WTC11 (cell line): Measurements from ENCODE around the gene SALL3.

Experiments used
- ATF3 ChIP-seq: sonication (generic); formaldehyde crosslinking; conservative IDR thresholded peaks from 2 replicates; pipeline ENCODE4 v1.8.1; 2022; ENCODE audit warnings: mild to moderate bottlenecking, missing genetic modification reagents
- CTCF ChIP-seq: fragments of 200-600 bp; IDR thresholded peaks from 2 replicates; pipeline ENCODE4 v1.8.0; 2022; ENCODE audit warnings: antibody characterized with exemption
- NR3C1 ChIP-seq: sonication (generic); formaldehyde crosslinking; conservative IDR thresholded peaks from 2 replicates; pipeline ENCODE4 v1.8.1; 2023; ENCODE audit warnings: low read depth, mild to moderate bottlenecking, missing genetic modification reagents
- SP1 ChIP-seq: sonication (generic); formaldehyde crosslinking; conservative IDR thresholded peaks from 2 replicates; pipeline ENCODE4 v1.8.1; 2022; ENCODE audit warnings: missing genetic modification reagents
- ZBTB43 ChIP-seq: sonication (generic); formaldehyde crosslinking; IDR thresholded peaks from 2 replicates; pipeline ENCODE4 v1.8.1; 2023; ENCODE audit warnings: mild to moderate bottlenecking, missing genetic modification reagents

GRCh38 chr18:78984941-78985784, 5.5 kb downstream of the SALL3 start:
- TF ChIP-seq CTCF (no peak), SP1 (CRISPR knock-in tag) (no peak), NR3C1 (CRISPR knock-in tag) (no peak), ZBTB43 (CRISPR knock-in tag) (no peak), ATF3 (no peak)
